ENCODE data around the gene NAALADL2. TPM values are rescaled to one million over a fixed set of nuclear protein-coding genes. Genes with fewer than 3 reads are reported as not detected.

The NAALADL2 gene
- total RNA-seq, 1 donor: 13.4 TPM

DNA sequence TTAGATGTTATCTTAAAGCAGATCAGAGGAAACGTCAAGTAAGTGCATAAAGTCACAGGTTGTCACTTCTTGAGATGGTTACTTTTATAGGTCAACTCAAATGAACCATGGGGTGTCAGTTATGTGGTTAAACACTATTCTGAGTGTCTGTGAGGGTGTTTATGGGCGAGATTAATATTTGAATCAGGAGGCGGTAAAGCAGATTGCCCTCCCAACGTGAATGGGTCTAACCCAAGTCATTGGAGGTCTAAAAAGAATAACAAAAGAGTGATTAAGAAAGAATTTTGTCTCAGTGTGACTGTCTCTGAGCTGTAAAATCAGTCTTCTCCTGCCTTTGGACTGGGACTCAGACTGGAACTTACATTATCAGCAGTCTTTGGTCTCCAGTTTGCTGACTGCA lies 977.5 kb downstream of the NAALADL2 start:
- no peak for DNase-seq (ENCODE audit: low read depth)
- no peak overlapping the region for H3K4me3 ChIP-seq (ENCODE audit: low read depth, low read length)
- TF ChIP-seq, protein P1, sequence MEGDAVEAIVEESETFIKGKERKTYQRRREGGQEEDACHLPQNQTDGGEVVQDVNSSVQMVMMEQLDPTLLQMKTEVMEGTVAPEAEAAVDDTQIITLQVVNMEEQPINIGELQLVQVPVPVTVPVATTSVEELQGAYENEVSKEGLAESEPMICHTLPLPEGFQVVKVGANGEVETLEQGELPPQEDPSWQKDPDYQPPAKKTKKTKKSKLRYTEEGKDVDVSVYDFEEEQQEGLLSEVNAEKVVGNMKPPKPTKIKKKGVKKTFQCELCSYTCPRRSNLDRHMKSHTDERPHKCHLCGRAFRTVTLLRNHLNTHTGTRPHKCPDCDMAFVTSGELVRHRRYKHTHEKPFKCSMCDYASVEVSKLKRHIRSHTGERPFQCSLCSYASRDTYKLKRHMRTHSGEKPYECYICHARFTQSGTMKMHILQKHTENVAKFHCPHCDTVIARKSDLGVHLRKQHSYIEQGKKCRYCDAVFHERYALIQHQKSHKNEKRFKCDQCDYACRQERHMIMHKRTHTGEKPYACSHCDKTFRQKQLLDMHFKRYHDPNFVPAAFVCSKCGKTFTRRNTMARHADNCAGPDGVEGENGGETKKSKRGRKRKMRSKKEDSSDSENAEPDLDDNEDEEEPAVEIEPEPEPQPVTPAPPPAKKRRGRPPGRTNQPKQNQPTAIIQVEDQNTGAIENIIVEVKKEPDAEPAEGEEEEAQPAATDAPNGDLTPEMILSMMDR (IDR thresholded peaks at IDR 0.05; ENCODE audit: insufficient read depth, low read depth, low read length): no peak

- H3K4me3 ChIP-seq (ENCODE audit: low read depth, low read length): no peak overlapping the region
- TF ChIP-seq, protein P1 (IDR thresholded peaks at IDR 0.05; ENCODE audit: insufficient read depth, low read depth, low read length): no peak
- peak; percentile 10 for DNase-seq (ENCODE audit: low read depth)
These were observed 978.8 kb downstream of the NAALADL2 start for GRCh38 chr3:175837962-175838361.

DNA sequence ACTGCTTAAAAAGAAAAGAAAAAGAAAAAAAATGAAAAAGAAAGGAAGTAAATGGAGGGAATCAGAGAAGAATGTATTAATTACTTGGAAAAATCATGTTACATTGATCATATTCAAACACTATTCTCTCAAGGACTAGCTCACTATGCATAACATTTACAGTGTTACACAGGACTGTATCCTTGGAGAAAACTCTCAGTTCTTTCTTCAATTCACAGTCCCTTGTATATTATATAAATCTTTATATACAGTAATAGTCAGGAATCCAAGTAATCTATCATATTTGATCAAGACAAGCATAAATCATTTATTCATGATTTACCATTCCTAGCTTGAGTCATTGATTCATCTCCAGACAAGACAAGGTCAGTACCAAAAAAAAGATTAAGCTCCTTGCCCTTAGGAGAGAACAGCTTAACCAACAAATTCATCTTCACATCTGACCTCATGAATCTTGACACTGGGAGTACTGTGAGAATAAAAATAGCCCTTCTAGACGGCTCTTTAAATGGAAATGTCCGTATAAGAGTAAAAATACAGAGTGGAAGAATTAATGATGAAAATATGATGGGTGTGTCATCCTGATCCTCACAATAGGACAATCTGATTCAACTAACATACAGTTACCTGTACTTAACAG lies 980.4 kb downstream of the NAALADL2 start:
- TF ChIP-seq, protein P1 (IDR thresholded peaks at IDR 0.05; ENCODE audit: insufficient read depth, low read depth, low read length): no peak
- DNase-seq (ENCODE audit: low read depth): no peak
- H3K4me3 ChIP-seq (ENCODE audit: low read depth, low read length): no peak overlapping the region

GRCh38 chr3:175851541-175851940 lies 992.4 kb downstream of the NAALADL2 start:
- TF ChIP-seq, protein P1 (IDR thresholded peaks at IDR 0.05; ENCODE audit: insufficient read depth, low read depth, low read length): no peak
- no peak overlapping the region for H3K4me3 ChIP-seq (ENCODE audit: low read depth, low read length)
- no peak for DNase-seq (ENCODE audit: low read depth)

DNA sequence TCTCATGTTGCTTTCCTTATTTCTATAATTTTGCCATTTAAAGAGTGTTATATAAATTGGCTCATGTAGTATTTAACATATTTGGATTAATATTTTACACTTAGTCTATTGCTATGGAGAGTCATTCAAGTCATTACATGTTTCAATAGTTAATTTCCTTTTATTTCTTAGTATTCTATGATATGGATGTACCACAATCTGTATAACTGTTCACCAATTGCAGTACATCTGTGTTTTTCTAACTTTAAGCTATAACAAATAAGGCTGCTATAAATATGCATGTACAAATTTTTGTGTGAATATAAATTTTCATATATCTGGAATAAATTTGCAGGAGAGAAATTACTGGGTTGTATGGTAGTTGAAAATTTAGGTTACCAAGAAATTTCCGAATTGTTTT lies 993.4 kb downstream of the NAALADL2 start:
- no peak overlapping the region for H3K4me3 ChIP-seq (ENCODE audit: low read depth, low read length)
- no peak for DNase-seq (ENCODE audit: low read depth)
- TF ChIP-seq, protein P1 (IDR thresholded peaks at IDR 0.05; ENCODE audit: insufficient read depth, low read depth, low read length): no peak

GRCh38 chr3:175857666-175858270 lies 998.6 kb downstream of the NAALADL2 start:
- TF ChIP-seq, protein P1 (IDR thresholded peaks at IDR 0.05; ENCODE audit: insufficient read depth, low read depth, low read length): no peak
- DNase-seq (ENCODE audit: low read depth): no peak
- no peak overlapping the region for H3K4me3 ChIP-seq (ENCODE audit: low read depth, low read length)

Small RNA genes within 50 kb of the gene (small RNA-seq; reads per million reads assigned to genes)
- gene MIR4789 (0.38 reads per million), gene RNU4-91P (0.28 reads per million), gene RNU6-1233P (not detected), gene RNU6-1317P (not detected)

Data from fibroblast of villous mesenchyme (primary cell).